Immature natural killer cell (primary cell): ENCODE data around the gene TSACC. TPM values are rescaled to one million over a fixed set of nuclear protein-coding genes. Genes with fewer than 3 reads are reported as not detected.
A peak's percentile ranks its signal among the peaks of the same experiment; 100 is the strongest.

Experiments
- DNase-seq, 3 donors: peaks; one replicate each; pipeline ENCODE4 v3.0.0; 2022; ENCODE audit warnings: mixed read lengths in 1 of 3
- H3K27ac Mint-ChIP-seq, 6 donors: one replicate each; pipeline ENCODE4 v1.8.0; 2020; ENCODE audit warnings: mixed read lengths in 6 of 6, mild to moderate bottlenecking in 5 of 6, inconsistent platforms in 4 of 6, moderate library complexity in 3 of 6
- H3K27me3 Mint-ChIP-seq, 3 donors: one replicate each; pipeline ENCODE4 v1.8.0; 2020 to 2021; ENCODE audit warnings: low read depth in 3 of 3, mild to moderate bottlenecking in 3 of 3, mixed read lengths in 3 of 3, moderate library complexity in 3 of 3, inconsistent platforms in 1 of 3
- H3K36me3 Mint-ChIP-seq, 3 donors: one replicate each; pipeline ENCODE4 v1.8.0; 2020; ENCODE audit warnings: mixed read lengths in 3 of 3, inconsistent platforms in 2 of 3, mild to moderate bottlenecking in 2 of 3
- H3K4me1 Mint-ChIP-seq, 2 donors: one replicate each; pipeline ENCODE4 v1.8.0; 2020; ENCODE audit warnings: inconsistent platforms in 2 of 2, mild to moderate bottlenecking in 2 of 2, mixed read lengths in 2 of 2, moderate library complexity in 1 of 2
- H3K4me3 Mint-ChIP-seq, 5 donors: one replicate each; pipeline ENCODE4 v1.8.0; 2020; ENCODE audit warnings: mild to moderate bottlenecking in 5 of 5, mixed read lengths in 5 of 5, inconsistent platforms in 3 of 5, moderate library complexity in 3 of 5
- H3K9me3 Mint-ChIP-seq, 6 donors: one replicate each; pipeline ENCODE4 v1.8.0; 2020; ENCODE audit warnings: mild to moderate bottlenecking in 6 of 6, mixed read lengths in 6 of 6, inconsistent platforms in 4 of 6, moderate library complexity in 3 of 6
- polyA plus RNA-seq, 3 donors: library from polyadenylated mRNA; unstranded; fragments of 300-500 nt; fragmentation: Illumina TruSeq; gene quantifications; one replicate each; pipeline ENCODE4 v1.2.3, GENCODE V29; 2021

The TSACC gene
- polyA plus RNA-seq, 3 donors from 2014 or later: 0.62 TPM; not detected in 2

- H3K9me3 Mint-ChIP-seq: no peaks in the 10 kb centered on the region
- H3K4me3 Mint-ChIP-seq: no peak overlapping the region
- DNase-seq: no peak
- peaks cover 3 to 13% (median 4%) of the 10 kb centered on the region in 3 donors for H3K27me3 Mint-ChIP-seq
- H3K4me1 Mint-ChIP-seq: peaks cover 0 to 4% of the 10 kb centered on the region in 2 donors
- H3K27ac Mint-ChIP-seq: no peak overlapping the region
- peaks cover 0 to 5% (median 0%) of the 10 kb centered on the region in 3 donors for H3K36me3 Mint-ChIP-seq
Measured at GRCh38 chr1:156372265-156372586, 33.9 kb downstream of the TSACC start.

GRCh38 chr1:156372876-156373275 lies 34.5 kb downstream of the TSACC start:
- H3K4me1 Mint-ChIP-seq: peaks cover 0 to 4% of the 10 kb centered on the region in 2 donors
- no peak for DNase-seq
- H3K4me3 Mint-ChIP-seq: no peak overlapping the region
- no peak overlapping the region for H3K27ac Mint-ChIP-seq
- peaks cover 0 to under 1% (median 0%) of the 10 kb centered on the region in 3 donors for H3K36me3 Mint-ChIP-seq
- H3K9me3 Mint-ChIP-seq: no peaks in the 10 kb centered on the region
- H3K27me3 Mint-ChIP-seq: peaks cover 1 to 13% (median 3%) of the 10 kb centered on the region in 3 donors

GRCh38 chr1:156373546-156373945 lies 35.2 kb downstream of the TSACC start:
- Mint-ChIP-seq H3K27ac (no peak overlapping the region), H3K4me3 (no peak overlapping the region), H3K27me3 (peaks cover 1 to 13% (median 3%) of the 10 kb centered on the region in 3 donors), H3K9me3 (no peaks in the 10 kb centered on the region), H3K36me3 (no peaks in the 10 kb centered on the region), H3K4me1 (peaks cover 0 to 4% of the 10 kb centered on the region in 2 donors)
- DNase-seq: no peak

GRCh38 chr1:156376146-156376545 lies 37.8 kb downstream of the TSACC start:
- no peaks in the 10 kb centered on the region for H3K4me1 Mint-ChIP-seq
- H3K9me3 Mint-ChIP-seq: no peaks in the 10 kb centered on the region
- no peaks in the 10 kb centered on the region for H3K36me3 Mint-ChIP-seq
- H3K27me3 Mint-ChIP-seq: peaks cover 0 to 13% (median 0%) of the 10 kb centered on the region in 3 donors
- H3K4me3 Mint-ChIP-seq: no peak overlapping the region
- no peak for DNase-seq
- H3K27ac Mint-ChIP-seq: no peak overlapping the region

- H3K9me3 Mint-ChIP-seq: no peaks in the 10 kb centered on the region
- peaks cover 0 to 8% (median 0%) of the 10 kb centered on the region in 3 donors for H3K27me3 Mint-ChIP-seq
- H3K27ac Mint-ChIP-seq: peak overlapping the region in 1 of 6 donors; percentile 35
- H3K4me3 Mint-ChIP-seq: no peak overlapping the region
- DNase-seq: no peak
- no peaks in the 10 kb centered on the region for H3K36me3 Mint-ChIP-seq
- H3K4me1 Mint-ChIP-seq: no peaks in the 10 kb centered on the region
Measured at GRCh38 chr1:156376958-156377919, 38.9 kb downstream of the TSACC start.

GRCh38 chr1:156378557-156378956 lies 40.2 kb downstream of the TSACC start:
- Mint-ChIP-seq H3K4me3 (no peak overlapping the region), H3K9me3 (no peaks in the 10 kb centered on the region), H3K4me1 (no peaks in the 10 kb centered on the region), H3K27me3 (no peaks in the 10 kb centered on the region), H3K36me3 (no peaks in the 10 kb centered on the region), H3K27ac (no peak overlapping the region)
- DNase-seq: no peak

DNA sequence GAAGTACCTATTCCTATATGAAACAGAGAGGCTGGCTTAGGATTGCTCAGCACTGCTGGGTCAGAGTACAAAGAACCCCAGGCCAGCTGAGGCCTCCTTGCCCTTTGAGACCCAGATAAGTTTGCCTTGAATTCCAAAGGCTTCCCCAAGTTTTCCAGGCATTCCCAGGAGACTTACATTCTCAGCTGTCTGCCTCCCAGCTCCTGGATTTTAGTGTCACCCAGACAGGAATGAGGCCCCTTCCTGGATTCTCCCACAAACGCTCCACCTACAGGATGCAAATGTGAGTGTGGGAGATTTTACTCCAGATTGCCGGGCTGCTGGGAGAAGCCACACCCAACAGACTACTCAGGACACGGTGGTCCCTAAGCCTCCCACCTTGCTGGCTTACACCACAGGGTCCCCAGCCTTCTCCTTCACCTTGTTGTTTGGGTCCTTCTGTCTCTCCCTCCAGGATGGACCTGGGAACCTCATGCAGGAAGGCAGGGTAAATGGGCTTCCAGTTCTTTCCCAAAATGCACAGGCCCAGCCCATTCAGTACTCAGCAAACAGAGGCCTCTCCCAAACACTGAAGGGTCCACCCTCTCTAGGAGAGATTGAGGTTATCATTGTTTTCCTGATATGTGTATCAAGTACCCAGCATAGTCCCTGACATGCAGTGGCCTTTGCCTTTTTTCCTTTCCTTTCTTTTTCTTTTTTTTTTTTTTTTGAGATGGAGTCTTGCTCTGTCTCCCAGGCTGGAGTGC lies 41.3 kb downstream of the TSACC start:
- no peak overlapping the region for H3K27ac Mint-ChIP-seq

DNA sequence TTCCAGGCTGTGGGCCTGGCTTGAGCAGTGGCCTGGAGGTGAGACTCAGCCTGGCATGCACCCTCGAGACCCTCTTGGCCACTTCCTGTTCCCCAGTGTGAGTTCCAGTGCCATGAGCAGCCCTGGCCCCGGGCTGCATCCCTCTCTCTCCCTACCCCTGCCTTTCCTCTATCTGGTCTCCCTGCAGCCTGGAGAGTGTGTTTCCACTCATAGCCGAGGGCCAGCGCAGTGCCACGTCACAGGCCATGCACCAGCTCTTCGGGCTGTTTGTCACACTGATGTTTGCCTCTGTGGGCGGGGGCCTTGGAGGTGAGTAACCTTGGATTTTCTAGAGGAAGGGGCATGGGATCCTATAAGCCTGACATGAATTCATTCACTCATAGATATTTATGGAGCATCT lies 44.2 kb downstream of the TSACC start:
- Mint-ChIP-seq H3K4me3 (no peak overlapping the region), H3K9me3 (no peaks in the 10 kb centered on the region), H3K27ac (no peak overlapping the region), H3K36me3 (no peaks in the 10 kb centered on the region), H3K27me3 (peaks cover 0 to 7% (median 6%) of the 10 kb centered on the region in 3 donors), H3K4me1 (peaks cover 2 to 7% of the 10 kb centered on the region in 2 donors)
- DNase-seq: no peak

More for the DNA sequence above, 41.3 kb downstream of the TSACC start:
- no peaks in the 10 kb centered on the region for H3K27me3 Mint-ChIP-seq
- DNase-seq: no peak
- H3K9me3 Mint-ChIP-seq: no peaks in the 10 kb centered on the region
- no peaks in the 10 kb centered on the region for H3K36me3 Mint-ChIP-seq
- no peaks in the 10 kb centered on the region for H3K4me1 Mint-ChIP-seq
- H3K4me3 Mint-ChIP-seq: no peak overlapping the region

GRCh38 chr1:156383023-156383422 lies 44.7 kb downstream of the TSACC start:
- Mint-ChIP-seq H3K27me3 (peaks cover 0 to 10% (median 9%) of the 10 kb centered on the region in 3 donors), H3K4me3 (no peak overlapping the region), H3K4me1 (peaks cover 2 to 7% of the 10 kb centered on the region in 2 donors), H3K9me3 (no peaks in the 10 kb centered on the region), H3K36me3 (no peaks in the 10 kb centered on the region), H3K27ac (no peak overlapping the region)
- DNase-seq: peak; percentile 17 to 40 (median 25)

DNA sequence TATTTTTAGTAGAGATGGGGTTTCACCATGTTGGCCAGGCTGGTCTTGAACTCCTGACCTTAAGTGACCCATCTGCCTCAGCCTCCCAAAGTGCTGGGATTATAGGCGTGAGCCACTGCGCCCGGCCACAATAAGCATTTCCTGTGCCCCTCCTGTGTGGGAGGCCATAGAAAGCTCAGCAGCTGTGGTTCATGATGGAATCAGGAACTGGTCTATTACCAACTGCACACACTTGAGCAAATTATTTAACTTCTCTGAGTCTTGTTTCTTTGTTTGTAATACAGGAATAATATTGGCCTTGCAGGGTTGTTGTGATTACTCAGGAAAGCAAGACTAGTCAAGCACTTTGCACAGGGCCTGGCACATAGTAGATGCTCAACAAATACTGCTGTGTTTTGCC lies 45.7 kb downstream of the TSACC start:
- no peak for DNase-seq
- Mint-ChIP-seq H3K27me3 (peaks cover 0 to 10% (median 9%) of the 10 kb centered on the region in 3 donors), H3K27ac (no peak overlapping the region), H3K4me3 (no peak overlapping the region), H3K36me3 (no peaks in the 10 kb centered on the region), H3K4me1 (peaks cover 2 to 7% of the 10 kb centered on the region in 2 donors), H3K9me3 (no peaks in the 10 kb centered on the region)

DNA sequence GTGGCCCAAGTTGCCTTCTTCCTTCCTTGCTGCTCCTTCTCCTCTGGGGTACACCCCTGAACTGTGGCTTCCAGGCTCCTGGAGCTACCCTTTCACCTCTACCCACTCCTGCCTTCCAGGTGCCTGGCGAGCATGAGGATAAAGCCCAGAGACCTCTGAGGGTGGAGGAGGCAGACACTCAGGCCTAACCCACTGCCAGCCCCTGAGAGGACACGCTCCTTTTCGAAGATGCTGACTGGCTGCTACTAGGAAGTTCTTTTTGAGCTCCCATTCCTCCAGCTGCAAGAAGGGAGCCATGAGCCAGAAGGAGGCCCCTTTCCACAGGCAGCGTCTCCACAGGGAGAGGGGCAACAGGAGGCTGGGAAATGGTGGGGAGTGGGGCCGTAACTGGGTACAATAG lies 46.3 kb downstream of the TSACC start:
- Mint-ChIP-seq H3K4me3 (no peak overlapping the region), H3K4me1 (peaks cover 2 to 7% of the 10 kb centered on the region in 2 donors), H3K27me3 (peaks cover 0 to 10% (median 9%) of the 10 kb centered on the region in 3 donors), H3K9me3 (no peaks in the 10 kb centered on the region), H3K36me3 (no peaks in the 10 kb centered on the region), H3K27ac (no peak overlapping the region)
- no peak for DNase-seq

DNA sequence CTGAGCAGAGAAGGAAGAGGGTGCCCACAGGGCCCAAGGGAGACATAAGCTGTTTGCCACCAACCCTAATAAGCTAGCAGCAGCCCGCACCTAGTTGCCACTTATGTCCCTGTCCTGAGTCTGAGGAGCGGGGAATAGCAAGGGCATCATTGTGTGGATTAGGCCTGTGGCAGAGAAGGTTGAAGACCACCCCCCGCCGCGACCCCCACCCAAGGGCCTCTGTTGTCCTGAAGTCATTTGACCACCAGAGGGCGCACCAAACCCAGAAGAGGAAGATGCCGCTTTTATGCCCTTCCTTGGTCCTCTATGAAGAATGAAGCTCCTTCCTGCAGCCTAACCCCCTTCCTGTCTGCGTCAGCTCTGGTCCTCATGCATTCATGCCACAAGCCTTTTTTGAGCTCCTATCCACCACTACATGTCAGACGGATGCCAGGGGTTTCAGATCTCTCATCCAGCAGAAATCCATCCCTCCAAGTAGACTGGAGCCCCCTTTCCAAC lies 47.3 kb downstream of the TSACC start:
- DNase-seq: peak; percentile 58 to 67 (median 60)
- Mint-ChIP-seq H3K9me3 (no peaks in the 10 kb centered on the region), H3K4me3 (no peak overlapping the region), H3K27ac (no peak overlapping the region), H3K36me3 (no peaks in the 10 kb centered on the region), H3K27me3 (peaks cover 0 to 11% (median 9%) of the 10 kb centered on the region in 3 donors), H3K4me1 (peaks cover 2 to 7% of the 10 kb centered on the region in 2 donors)

GRCh38 chr1:156386134-156386901 lies 48.0 kb downstream of the TSACC start:
- Mint-ChIP-seq H3K36me3 (no peaks in the 10 kb centered on the region), H3K9me3 (no peaks in the 10 kb centered on the region), H3K27me3 (peaks cover 0 to 11% (median 9%) of the 10 kb centered on the region in 3 donors), H3K27ac (no peak overlapping the region), H3K4me3 (no peak overlapping the region), H3K4me1 (peaks cover 2 to 7% of the 10 kb centered on the region in 2 donors)
- DNase-seq: no peak
